Ascending aorta (tissue), 2 donors: ENCODE data around the gene LGR4. TPM values are rescaled to one million over a fixed set of nuclear protein-coding genes. Genes with fewer than 3 reads are reported as not detected.

Source experiments
- DNase-seq, 2 donors: peaks; one replicate each; pipeline ENCODE4 v3.0.0-alpha.2; 2019; ENCODE audit warnings: low spot score in 2 of 2
- H3K27ac ChIP-seq, 2 donors: fragments of 200-600 bp; sonication (generic); one replicate each; pipeline ENCODE4 v1.5.1; 2016 to 2017; ENCODE audit warnings: mild to moderate bottlenecking in 1 of 2
- H3K27me3 ChIP-seq: fragments of 200-600 bp; sonication (generic); one replicate; pipeline ENCODE4 v1.5.1; 2017
- H3K36me3 ChIP-seq, 2 donors: fragments of 200-600 bp; sonication (generic); one replicate each; pipeline ENCODE4 v1.5.1; 2016
- H3K4me1 ChIP-seq, 2 donors: fragments of 200-600 bp; sonication (generic); one replicate each; pipeline ENCODE4 v1.5.1; 2016 to 2017; ENCODE audit warnings: mild to moderate bottlenecking in 1 of 2
- H3K4me3 ChIP-seq, 2 donors: fragments of 200-600 bp; sonication (generic); one replicate each; pipeline ENCODE4 v1.5.1; 2016 to 2017; ENCODE audit warnings: mild to moderate bottlenecking in 1 of 2
- H3K9me3 ChIP-seq, 2 donors: fragments of 200-600 bp; sonication (generic); one replicate each; pipeline ENCODE4 v1.5.1; 2016
- intact Hi-C: fragments of 100-400 bp; cut with DNase I; formaldehyde crosslinking; loops from one replicate; pipeline ENCODE4 v1.15.1; 2023
- total RNA-seq: library from RNA; depleted of rRNA; stranded (reverse); fragments of >200 nt; gene quantifications from one replicate; pipeline ENCODE4 v1.1.0, GENCODE V29; 2016
- TF ChIP-seq, protein P1 (sequence below), 3 experiments: fragments of 200-600 bp in 2 of 3; fragments of 450-650 bp in 1 of 3; sonication (generic) in 2 of 3; IDR thresholded peaks; one replicate each; pipeline ENCODE4 v1.5.1; 2016 to 2019; ENCODE audit warnings: antibody characterized with exemption in 3 of 3, mild to moderate bottlenecking in 1 of 3, moderate library complexity in 1 of 3

LGR4 gene
- total RNA-seq, 1 donor from 2014 or later, result 46.8 TPM

DNA sequence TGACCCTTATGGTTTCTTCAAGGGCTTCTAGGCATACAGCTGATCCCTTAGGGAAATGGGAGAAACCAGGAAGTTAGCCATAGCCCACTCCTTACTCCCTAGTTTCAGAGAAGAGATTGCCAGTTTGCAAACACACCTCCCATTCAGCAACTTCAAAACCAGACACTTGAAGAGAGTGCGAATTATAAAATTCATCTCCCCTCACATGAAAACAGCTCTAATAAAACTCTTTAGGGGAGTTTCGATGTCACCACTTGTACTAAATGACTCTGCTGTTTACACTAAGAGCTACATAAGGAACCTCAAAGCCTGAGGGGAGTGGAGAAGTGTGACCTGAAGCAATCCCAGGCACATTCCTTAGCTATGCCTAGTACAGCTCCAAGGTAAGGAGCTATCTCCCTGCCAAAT is 8.3 kb downstream of the LGR4 start:
- Histone ChIP-seq H3K4me3 (peak overlapping the region in 1 of 2 donors; percentile 9), H3K4me1 (peaks cover 0 to 22% of the 10 kb centered on the region in 2 donors), H3K27me3 (no peaks in the 10 kb centered on the region), H3K27ac (peak overlapping the region; percentile 16 to 43), H3K9me3 (no peaks in the 10 kb centered on the region), H3K36me3 (no peaks in the 10 kb centered on the region)
- intact Hi-C loops, result no loop called here
- TF ChIP-seq, protein P1, sequence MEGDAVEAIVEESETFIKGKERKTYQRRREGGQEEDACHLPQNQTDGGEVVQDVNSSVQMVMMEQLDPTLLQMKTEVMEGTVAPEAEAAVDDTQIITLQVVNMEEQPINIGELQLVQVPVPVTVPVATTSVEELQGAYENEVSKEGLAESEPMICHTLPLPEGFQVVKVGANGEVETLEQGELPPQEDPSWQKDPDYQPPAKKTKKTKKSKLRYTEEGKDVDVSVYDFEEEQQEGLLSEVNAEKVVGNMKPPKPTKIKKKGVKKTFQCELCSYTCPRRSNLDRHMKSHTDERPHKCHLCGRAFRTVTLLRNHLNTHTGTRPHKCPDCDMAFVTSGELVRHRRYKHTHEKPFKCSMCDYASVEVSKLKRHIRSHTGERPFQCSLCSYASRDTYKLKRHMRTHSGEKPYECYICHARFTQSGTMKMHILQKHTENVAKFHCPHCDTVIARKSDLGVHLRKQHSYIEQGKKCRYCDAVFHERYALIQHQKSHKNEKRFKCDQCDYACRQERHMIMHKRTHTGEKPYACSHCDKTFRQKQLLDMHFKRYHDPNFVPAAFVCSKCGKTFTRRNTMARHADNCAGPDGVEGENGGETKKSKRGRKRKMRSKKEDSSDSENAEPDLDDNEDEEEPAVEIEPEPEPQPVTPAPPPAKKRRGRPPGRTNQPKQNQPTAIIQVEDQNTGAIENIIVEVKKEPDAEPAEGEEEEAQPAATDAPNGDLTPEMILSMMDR (IDR thresholded peaks at IDR 0.05), result no peak
- DNase-seq, result no peak

DNA sequence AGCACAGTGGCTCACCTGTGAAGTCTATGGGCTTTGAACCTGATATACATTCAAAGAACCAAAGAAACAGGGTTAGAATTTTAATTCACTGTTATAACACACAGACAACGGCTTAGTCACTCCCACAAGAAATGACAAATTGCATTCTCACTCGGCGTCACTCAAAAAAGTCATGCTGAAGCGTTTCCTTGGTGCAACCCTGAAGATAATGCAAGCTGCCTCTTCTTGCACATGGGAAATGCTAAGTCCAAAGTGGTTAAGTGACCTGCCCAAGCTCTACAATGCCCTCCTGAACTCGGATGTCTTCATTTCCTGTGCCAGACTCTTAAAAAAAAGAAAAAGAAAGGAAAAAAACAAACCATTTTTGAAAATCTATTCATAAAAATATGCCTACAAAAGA is 10.0 kb downstream of the LGR4 start:
- TF ChIP-seq, protein P1 (IDR thresholded peaks at IDR 0.05), result no peak
- H3K36me3 ChIP-seq, result no peaks in the 10 kb centered on the region
- H3K4me1 ChIP-seq, result peaks cover 0 to 14% of the 10 kb centered on the region in 2 donors
- no peak overlapping the region for H3K27ac ChIP-seq
- H3K9me3 ChIP-seq, result no peaks in the 10 kb centered on the region
- DNase-seq, result no peak
- intact Hi-C loops, result no loop called here
- H3K27me3 ChIP-seq, result no peaks in the 10 kb centered on the region
- no peak overlapping the region for H3K4me3 ChIP-seq

DNA sequence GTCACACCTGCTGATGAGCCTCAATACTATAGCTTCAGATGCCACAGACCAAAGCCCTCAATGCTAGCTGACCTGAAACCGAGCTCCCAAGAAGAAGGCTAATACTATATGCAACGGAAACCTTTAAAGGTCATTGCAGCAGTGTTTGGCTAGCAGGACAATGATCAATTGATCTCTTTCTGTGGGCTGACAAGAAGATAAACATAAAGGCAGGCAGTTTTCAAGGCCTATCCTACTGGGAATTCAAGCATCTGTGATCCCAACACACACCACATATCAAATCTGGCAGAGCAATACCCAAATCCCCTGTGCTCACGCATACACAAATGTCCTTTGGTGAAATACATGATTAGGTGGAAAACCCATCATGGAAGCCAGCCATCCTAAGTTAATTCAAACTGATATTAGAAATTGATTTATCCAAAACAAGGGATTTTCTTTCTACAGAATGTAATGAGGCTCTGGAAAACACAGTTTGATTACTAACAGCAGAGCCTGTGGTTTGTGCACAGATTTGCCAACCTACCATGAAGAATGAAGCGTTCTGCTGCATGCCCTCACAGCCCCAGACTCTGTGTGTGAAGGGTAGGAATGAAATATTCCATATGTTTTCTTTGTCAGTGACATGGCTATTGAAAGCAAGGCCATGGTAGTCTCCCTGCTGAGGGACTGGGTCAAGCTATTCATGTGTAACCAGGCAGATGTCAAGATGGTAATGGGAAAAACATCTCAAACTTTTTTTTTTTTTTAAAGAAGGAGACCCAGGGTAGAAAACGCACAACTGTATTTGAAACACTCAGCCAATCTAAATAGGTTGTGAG is 12.2 kb downstream of the LGR4 start:
- H3K4me1 ChIP-seq, result peaks cover 0 to 18% of the 10 kb centered on the region in 2 donors
- no peaks in the 10 kb centered on the region for H3K9me3 ChIP-seq
- no peak for DNase-seq
- no peaks in the 10 kb centered on the region for H3K36me3 ChIP-seq
- TF ChIP-seq, protein P1 (IDR thresholded peaks at IDR 0.05), result no peak
- no peak overlapping the region for H3K4me3 ChIP-seq
- intact Hi-C loops, result no loop called here
- H3K27me3 ChIP-seq, result no peaks in the 10 kb centered on the region
- no peak overlapping the region for H3K27ac ChIP-seq

DNA sequence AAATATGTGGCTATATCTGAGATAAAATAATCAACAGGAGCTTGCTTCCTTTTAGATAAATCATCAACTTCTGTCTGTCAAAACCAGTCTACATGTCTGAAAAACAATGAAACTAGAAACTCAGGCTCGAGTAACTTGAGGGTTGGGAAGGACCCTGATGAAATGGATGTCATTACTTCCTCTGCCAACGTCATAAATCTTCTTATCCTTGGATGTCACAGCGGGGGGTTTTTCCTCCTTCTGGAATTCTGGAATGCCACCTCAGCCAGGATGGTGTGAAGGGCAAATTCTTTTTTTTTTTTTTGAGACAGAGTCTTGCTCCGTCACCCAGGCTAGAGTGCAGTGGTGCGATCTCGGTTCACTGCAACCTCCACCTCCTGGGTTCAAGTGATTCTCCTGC is 13.4 kb downstream of the LGR4 start:
- Histone ChIP-seq H3K9me3 (no peaks in the 10 kb centered on the region), H3K4me1 (peaks cover 0 to 11% of the 10 kb centered on the region in 2 donors), H3K36me3 (no peaks in the 10 kb centered on the region), H3K27me3 (no peaks in the 10 kb centered on the region), H3K27ac (no peak overlapping the region), H3K4me3 (no peak overlapping the region)
- intact Hi-C loops, result no loop called here
- TF ChIP-seq, protein P1 (IDR thresholded peaks at IDR 0.05), result no peak
- no peak for DNase-seq

DNA sequence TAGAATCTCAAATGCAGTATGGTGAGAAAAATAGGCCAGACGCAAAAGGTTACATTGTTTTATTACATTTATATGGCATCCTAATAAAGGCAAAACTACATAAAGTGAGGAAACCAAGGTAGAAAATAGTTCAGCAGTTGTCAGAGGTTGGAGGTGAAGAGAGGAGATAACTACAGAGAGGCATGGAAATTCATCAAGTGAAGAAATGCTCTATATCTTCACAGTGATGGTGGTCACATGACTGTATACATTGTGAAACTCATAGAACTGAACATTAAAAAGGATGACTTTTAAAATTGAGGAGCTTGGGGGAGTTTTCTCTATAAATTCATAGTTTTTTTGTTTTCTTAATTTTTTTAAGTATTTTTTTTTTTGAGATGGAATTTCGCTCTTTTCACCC is 14.4 kb downstream of the LGR4 start:
- no peak overlapping the region for H3K4me3 ChIP-seq
- intact Hi-C loops, result no loop called here
- DNase-seq, result no peak
- H3K27ac ChIP-seq, result no peak overlapping the region
- H3K36me3 ChIP-seq, result no peaks in the 10 kb centered on the region
- peaks cover 0 to 7% of the 10 kb centered on the region in 2 donors for H3K4me1 ChIP-seq
- no peaks in the 10 kb centered on the region for H3K27me3 ChIP-seq
- TF ChIP-seq, protein P1 (IDR thresholded peaks at IDR 0.05), result no peak
- H3K9me3 ChIP-seq, result no peaks in the 10 kb centered on the region
